ENCODE results near the gene DCUN1D4.
"Not testable (repeated sequence)": the region's sequence is repeated elsewhere in the genome, so short reads cannot be mapped to it uniquely, and the experiment has no call there.

Gene DCUN1D4

GRCh38 chr4:51855270-51855669 is 12.3 kb downstream of the DCUN1D4 start:
- DNase-seq, result no peak

- no peak for DNase-seq
Observed at GRCh38 chr4:51855751-51856150, 12.8 kb downstream of the DCUN1D4 start.

- DNase-seq, result no peak
Observed at GRCh38 chr4:51858605-51859202, 15.8 kb downstream of the DCUN1D4 start.

GRCh38 chr4:51859476-51860031 is 16.6 kb downstream of the DCUN1D4 start:
- no peak for DNase-seq

- no peak for DNase-seq
Observed at GRCh38 chr4:51862199-51862598, 19.2 kb downstream of the DCUN1D4 start.

GRCh38 chr4:51862781-51863180 is 19.8 kb downstream of the DCUN1D4 start:
- DNase-seq, result no peak

- DNase-seq, result no peak
Observed at GRCh38 chr4:51865717-51866116, 22.8 kb downstream of the DCUN1D4 start.

- DNase-seq, result no peak
Observed at GRCh38 chr4:51866835-51867234, 23.9 kb downstream of the DCUN1D4 start.

- no peak for DNase-seq
Observed at GRCh38 chr4:51867689-51868448, 24.9 kb downstream of the DCUN1D4 start.

- no peak for DNase-seq
Observed at GRCh38 chr4:51868449-51868847, 25.5 kb downstream of the DCUN1D4 start.

GRCh38 chr4:51870441-51871188 is 27.7 kb downstream of the DCUN1D4 start:
- no peak for DNase-seq

GRCh38 chr4:51872283-51872997 is 29.5 kb downstream of the DCUN1D4 start:
- DNase-seq, result no peak

- DNase-seq, result no peak
Observed at GRCh38 chr4:51874551-51874950, 31.6 kb downstream of the DCUN1D4 start.

GRCh38 chr4:51878431-51878830 is 35.5 kb downstream of the DCUN1D4 start:
- DNase-seq, result no peak

GRCh38 chr4:51880016-51880915 is 37.3 kb downstream of the DCUN1D4 start:
- DNase-seq, result no peak

- DNase-seq, result no peak
Observed at GRCh38 chr4:51884055-51884454, 41.1 kb downstream of the DCUN1D4 start.

- no peak for DNase-seq
Observed at GRCh38 chr4:51884606-51885005, 41.7 kb downstream of the DCUN1D4 start.

GRCh38 chr4:51885363-51885762 is 42.4 kb downstream of the DCUN1D4 start:
- DNase-seq, result peak; percentile 22

- DNase-seq, result no peak
Observed at GRCh38 chr4:51890760-51891159, 47.8 kb downstream of the DCUN1D4 start.

- not testable (repeated sequence) for DNase-seq
Observed at GRCh38 chr4:51893402-51893801, 50.4 kb downstream of the DCUN1D4 start.

- peak; percentile 25 for DNase-seq
Observed at GRCh38 chr4:51894059-51894645, 51.2 kb downstream of the DCUN1D4 start.
